ENCODE results near the gene B4GALT5. TPM values are rescaled to one million over a fixed set of nuclear protein-coding genes. Genes with fewer than 3 reads are reported as not detected.

B4GALT5 gene
- total RNA-seq, 1 experiment from 2014 or later, result 77.0 TPM

GRCh38 chr20:49659056-49659455 is 54.6 kb downstream of the B4GALT5 start:
- H2AFZ ChIP-seq (ENCODE audit: low read length), result no peak overlapping the region
- no peak overlapping the region for H2BK120ac ChIP-seq (ENCODE audit: low read depth, low read length, poor library complexity, severe bottlenecking)
- H3K9me3 Mint-ChIP-seq, result no peaks in the 10 kb centered on the region
- H3K27me3 Mint-ChIP-seq (ENCODE audit: low read depth), result no peaks in the 10 kb centered on the region
- no peak overlapping the region for H2BK15ac ChIP-seq (ENCODE audit: low read depth, low read length)
- H3K9ac ChIP-seq (ENCODE audit: extremely low read depth, insufficient read length, low read length), result no peak overlapping the region
- H3K36me3 Mint-ChIP-seq (ENCODE audit: insufficient read depth in 1 of 3, low read depth in 3 of 3), result peaks cover 11 to 25% (median 24%) of the 10 kb centered on the region in 3 experiments; a peak in 6 of 7 replicates
- no peak overlapping the region for H3K4me3 Mint-ChIP-seq
- no peak overlapping the region for H3K23ac ChIP-seq (ENCODE audit: insufficient read length, low read depth, low read length)
- no peak overlapping the region for H3K27ac ChIP-seq (ENCODE audit: insufficient read length, low read depth, low read length)
- H2BK20ac ChIP-seq (ENCODE audit: low read depth, low read length, poor library complexity, severe bottlenecking), result no peak overlapping the region
- no peak for TF ChIP-seq CTCF (conservative IDR thresholded peaks at IDR 0.05)
- H3K27ac Mint-ChIP-seq, result no peak overlapping the region
- H4K91ac ChIP-seq (ENCODE audit: insufficient read length, low read depth, low read length), result no peak overlapping the region
- no peaks in the 10 kb centered on the region for H3K23me2 ChIP-seq (ENCODE audit: insufficient read length, low read depth, low read length, poor library complexity, severe bottlenecking)
- no peak overlapping the region for H3K4ac ChIP-seq (ENCODE audit: low read depth, low read length)
- H4K20me1 ChIP-seq (ENCODE audit: control insufficient read depth, insufficient read depth, insufficient read length), result no peaks in the 10 kb centered on the region
- H3K9me3 ChIP-seq (ENCODE audit: control insufficient read depth, low read depth, low read length), result no peaks in the 10 kb centered on the region
- no peak overlapping the region for H2BK5ac ChIP-seq (ENCODE audit: insufficient read length, low read length)
- H4K5ac ChIP-seq (ENCODE audit: insufficient read length, low read depth, low read length), result no peak overlapping the region
- peaks cover 42% of the 10 kb centered on the region for H3K79me2 ChIP-seq (ENCODE audit: insufficient read depth, low read length)
- peaks cover 14% of the 10 kb centered on the region for H3K4me1 ChIP-seq (ENCODE audit: insufficient read depth, low read length)
- H3K14ac ChIP-seq (ENCODE audit: insufficient read depth, low read length), result no peak overlapping the region
- H3K18ac ChIP-seq (ENCODE audit: insufficient read length, low read depth, low read length), result no peak overlapping the region
- H2AK5ac ChIP-seq (ENCODE audit: insufficient read length, low read length), result no peak overlapping the region
- no peak overlapping the region for H2BK12ac ChIP-seq (ENCODE audit: insufficient read length, low read depth, low read length)
- no CpG with 5 or more reads among the region's 3 CpGs for WGBS (ENCODE audit: extremely low coverage, insufficient read length, low lambda C conversion rate)
- no peaks in the 10 kb centered on the region for H3K27me3 ChIP-seq (ENCODE audit: insufficient read depth, low read length)
- peaks cover 4% of the 10 kb centered on the region for H3K79me1 ChIP-seq (ENCODE audit: insufficient read depth, low read depth, low read length, poor library complexity, severe bottlenecking)
- H3T11ph ChIP-seq (ENCODE audit: low read length), result no peak overlapping the region
- H3K4me2 ChIP-seq (ENCODE audit: insufficient read depth, insufficient read length, low read length), result no peak overlapping the region
- H3K4me1 Mint-ChIP-seq, result peaks cover 15 to 19% of the 10 kb centered on the region in 2 experiments
- no peak overlapping the region for H3K56ac ChIP-seq (ENCODE audit: insufficient read length, low read depth, low read length)
- H4K8ac ChIP-seq (replicated peaks; ENCODE audit: insufficient read length, low read depth, low read length), result no peak overlapping the region
- no peak for DNase-seq
